ENCODE data around the gene RANGRF. TPM values are rescaled to one million over a fixed set of nuclear protein-coding genes. Genes with fewer than 3 reads are reported as not detected.

RANGRF gene
- total RNA-seq, 1 donor from 2014 or later = 11.9 TPM

GRCh38 chr17:8294814-8295316, 6.4 kb downstream of the RANGRF start:
- no peak overlapping the region for H3K9ac ChIP-seq
- Mint-ChIP-seq H3K4me3 (peak overlapping the region; percentile 83), H3K9me3 (no peaks in the 10 kb centered on the region), H3K27ac (peak overlapping the region; percentile 8), H3K4me1 (peaks cover 14% of the 10 kb centered on the region), H3K27me3 (ENCODE audit: insufficient read depth, low read depth) (peaks cover 28% of the 10 kb centered on the region), H3K36me3 (peaks cover 5% of the 10 kb centered on the region)
- DNase-seq (ENCODE audit: low spot score) = peak; percentile 25
- H3K9me3 ChIP-seq (ENCODE audit: low read depth) = no peaks in the 10 kb centered on the region
- TF ChIP-seq EZH2 (IDR thresholded peaks at IDR 0.05) (no peak), EZH2phosphoT487 (IDR thresholded peaks at IDR 0.05) (no peak), CTCF (IDR thresholded peaks at IDR 0.05) (no peak)
- H3K4me2 ChIP-seq = peak overlapping the region; percentile 72
- H4K20me1 ChIP-seq (ENCODE audit: low read depth) = no peaks in the 10 kb centered on the region
- H3F3A ChIP-seq (ENCODE audit: low read depth) = peaks cover 22% of the 10 kb centered on the region
- H3K4me3 ChIP-seq = peak overlapping the region; percentile 66
- peak overlapping the region; percentile 86 for H2AFZ ChIP-seq (replicated peaks)
- peaks cover 6% of the 10 kb centered on the region for H3K4me1 ChIP-seq
- no peaks in the 10 kb centered on the region for H3K36me3 ChIP-seq
- H3K27me3 ChIP-seq = peaks cover 4% of the 10 kb centered on the region
- H3K27ac ChIP-seq = no peak overlapping the region
- H3K79me2 ChIP-seq (ENCODE audit: low read depth) = no peaks in the 10 kb centered on the region

- H3K4me2 ChIP-seq = peak overlapping the region; percentile 50
- no peak overlapping the region for H3K4me3 ChIP-seq
- no peak overlapping the region for H3K27ac ChIP-seq
- Mint-ChIP-seq H3K4me1 (peaks cover 9% of the 10 kb centered on the region), H3K27ac (no peak overlapping the region), H3K9me3 (no peaks in the 10 kb centered on the region), H3K4me3 (peak overlapping the region; percentile 5), H3K27me3 (ENCODE audit: insufficient read depth, low read depth) (peaks cover 17% of the 10 kb centered on the region), H3K36me3 (no peaks in the 10 kb centered on the region)
- peaks cover 18% of the 10 kb centered on the region for H3F3A ChIP-seq (ENCODE audit: low read depth)
- H3K36me3 ChIP-seq = no peaks in the 10 kb centered on the region
- no peaks in the 10 kb centered on the region for H3K4me1 ChIP-seq
- peaks cover 4% of the 10 kb centered on the region for H3K27me3 ChIP-seq
- TF ChIP-seq CTCF (IDR thresholded peaks at IDR 0.05) (no peak), EZH2phosphoT487 (IDR thresholded peaks at IDR 0.05) (no peak), EZH2 (IDR thresholded peaks at IDR 0.05) (no peak)
- H2AFZ ChIP-seq (replicated peaks) = peak overlapping the region; percentile 76
- DNase-seq (ENCODE audit: low spot score) = no peak
- no peaks in the 10 kb centered on the region for H3K79me2 ChIP-seq (ENCODE audit: low read depth)
- H4K20me1 ChIP-seq (ENCODE audit: low read depth) = no peaks in the 10 kb centered on the region
- no peaks in the 10 kb centered on the region for H3K9me3 ChIP-seq (ENCODE audit: low read depth)
- H3K9ac ChIP-seq = no peak overlapping the region
Measured at GRCh38 chr17:8300226-8300625, 11.8 kb downstream of the RANGRF start.

GRCh38 chr17:8300627-8301242, 12.3 kb downstream of the RANGRF start:
- Mint-ChIP-seq H3K4me3 (peak overlapping the region; percentile 5), H3K27me3 (ENCODE audit: insufficient read depth, low read depth) (peaks cover 17% of the 10 kb centered on the region), H3K27ac (no peak overlapping the region), H3K36me3 (no peaks in the 10 kb centered on the region), H3K4me1 (peaks cover 9% of the 10 kb centered on the region), H3K9me3 (no peaks in the 10 kb centered on the region)
- no peaks in the 10 kb centered on the region for H3K79me2 ChIP-seq (ENCODE audit: low read depth)
- no peaks in the 10 kb centered on the region for H3K9me3 ChIP-seq (ENCODE audit: low read depth)
- no peak overlapping the region for H3K4me3 ChIP-seq
- TF ChIP-seq CTCF (IDR thresholded peaks at IDR 0.05) = peak; percentile 78
- TF ChIP-seq EZH2phosphoT487 (IDR thresholded peaks at IDR 0.05) = no peak
- DNase-seq (ENCODE audit: low spot score) = peak; percentile 83
- H3K4me1 ChIP-seq = no peaks in the 10 kb centered on the region
- peak overlapping the region; percentile 76 for H2AFZ ChIP-seq (replicated peaks)
- peak overlapping the region; percentile 50 for H3K4me2 ChIP-seq
- peaks cover 4% of the 10 kb centered on the region for H3K27me3 ChIP-seq
- no peaks in the 10 kb centered on the region for H3K36me3 ChIP-seq
- peaks cover 13% of the 10 kb centered on the region for H3F3A ChIP-seq (ENCODE audit: low read depth)
- H3K27ac ChIP-seq = no peak overlapping the region
- H3K9ac ChIP-seq = no peak overlapping the region
- H4K20me1 ChIP-seq (ENCODE audit: low read depth) = no peaks in the 10 kb centered on the region

Measured in neural progenitor cell (in vitro differentiated cells).